Glutamatergic neuron (in vitro differentiated cells): ENCODE results near the gene FAM110D. TPM values are rescaled to one million over a fixed set of nuclear protein-coding genes. Genes with fewer than 3 reads are reported as not detected.

Experiments used
- DNase-seq: peaks from one replicate; pipeline ENCODE4 v3.0.0; 2022
- H3K27ac Mint-ChIP-seq: one replicate; pipeline ENCODE4 v1.8.0; 2020; ENCODE audit warnings: mild to moderate bottlenecking, mixed read lengths, inconsistent platforms; ENCODE audit not compliant: unreplicated experiment
- H3K27me3 Mint-ChIP-seq: one replicate; pipeline ENCODE4 v1.8.0; 2020; ENCODE audit warnings: mild to moderate bottlenecking, moderate library complexity, mixed read lengths, inconsistent platforms; ENCODE audit not compliant: unreplicated experiment
- H3K36me3 Mint-ChIP-seq: one replicate; pipeline ENCODE4 v1.8.0; 2020; ENCODE audit warnings: mild to moderate bottlenecking, mixed read lengths, inconsistent platforms; ENCODE audit not compliant: unreplicated experiment
- H3K4me1 Mint-ChIP-seq: one replicate; pipeline ENCODE4 v1.8.0; 2020; ENCODE audit warnings: mild to moderate bottlenecking, low read depth, mixed read lengths, inconsistent platforms; ENCODE audit not compliant: unreplicated experiment
- H3K4me3 Mint-ChIP-seq: one replicate; pipeline ENCODE4 v1.8.0; 2020; ENCODE audit warnings: mild to moderate bottlenecking, mixed read lengths, inconsistent platforms; ENCODE audit not compliant: unreplicated experiment
- H3K9me3 Mint-ChIP-seq: one replicate; pipeline ENCODE4 v1.8.0; 2020; ENCODE audit warnings: mild to moderate bottlenecking, moderate library complexity, mixed read lengths, inconsistent platforms; ENCODE audit not compliant: unreplicated experiment
- total RNA-seq: library from RNA; stranded (reverse); fragmentation: NEBNext Ultra II Directional; extraction: Animal tissue kit (Norgen Biotek cat#: 25700); gene quantifications from one replicate; pipeline ENCODE4 v1.2.1, GENCODE V29; 2021; ENCODE audit not compliant: unreplicated experiment
- TF ChIP-seq, protein P1 (sequence below): fragments of 200-600 bp; sonication (generic); IDR thresholded peaks from one replicate; pipeline ENCODE4 v1.5.0; 2021; ENCODE audit not compliant: partially characterized antibody, unreplicated experiment

FAM110D gene
- total RNA-seq, 1 donor from 2014 or later = 0.25 TPM

DNA sequence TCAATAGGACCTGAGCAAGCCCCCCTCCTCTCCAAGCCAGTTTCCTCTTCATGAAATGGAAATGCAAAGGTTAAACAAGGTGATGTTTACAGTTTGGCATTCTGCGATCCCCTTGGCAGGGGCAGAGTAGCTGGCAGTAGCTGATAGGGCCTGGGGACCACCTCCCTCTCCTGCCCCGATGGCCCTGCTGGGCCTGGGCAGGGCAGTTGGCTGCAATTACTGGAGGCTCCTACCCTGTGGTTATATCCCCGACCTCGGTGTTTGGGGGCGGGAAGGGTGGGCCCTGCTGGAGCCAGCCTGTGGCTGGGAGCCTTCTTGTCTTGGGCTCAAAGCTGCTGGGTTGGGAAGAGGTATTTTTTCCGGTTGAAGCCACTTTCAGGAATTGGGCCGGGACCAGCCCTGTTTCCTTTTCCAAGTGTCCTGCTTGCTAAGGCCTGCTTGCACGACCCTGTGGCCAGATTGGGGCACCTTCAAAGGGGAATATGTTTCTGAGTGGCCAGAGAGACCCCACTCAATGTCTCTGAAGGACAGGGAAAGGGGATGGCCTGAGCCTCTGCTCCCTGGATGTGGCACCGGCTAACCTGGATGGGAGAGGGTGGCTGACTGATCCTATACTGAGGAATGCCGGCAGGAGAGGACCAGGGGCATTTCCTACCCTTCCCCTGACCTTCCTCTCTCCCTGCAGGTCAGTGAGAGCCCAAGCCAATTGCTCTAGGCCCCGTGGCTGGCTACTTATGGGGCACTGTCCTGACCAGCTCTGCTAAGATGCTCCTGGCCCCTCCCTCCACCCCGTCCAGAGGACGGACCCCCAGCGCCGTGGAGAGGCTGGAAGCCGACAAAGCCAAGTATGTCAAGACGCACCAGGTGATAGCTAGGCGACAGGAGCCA is 1.9 kb downstream of the FAM110D start:
- no peaks in the 10 kb centered on the region for H3K36me3 Mint-ChIP-seq
- TF ChIP-seq, protein P1, sequence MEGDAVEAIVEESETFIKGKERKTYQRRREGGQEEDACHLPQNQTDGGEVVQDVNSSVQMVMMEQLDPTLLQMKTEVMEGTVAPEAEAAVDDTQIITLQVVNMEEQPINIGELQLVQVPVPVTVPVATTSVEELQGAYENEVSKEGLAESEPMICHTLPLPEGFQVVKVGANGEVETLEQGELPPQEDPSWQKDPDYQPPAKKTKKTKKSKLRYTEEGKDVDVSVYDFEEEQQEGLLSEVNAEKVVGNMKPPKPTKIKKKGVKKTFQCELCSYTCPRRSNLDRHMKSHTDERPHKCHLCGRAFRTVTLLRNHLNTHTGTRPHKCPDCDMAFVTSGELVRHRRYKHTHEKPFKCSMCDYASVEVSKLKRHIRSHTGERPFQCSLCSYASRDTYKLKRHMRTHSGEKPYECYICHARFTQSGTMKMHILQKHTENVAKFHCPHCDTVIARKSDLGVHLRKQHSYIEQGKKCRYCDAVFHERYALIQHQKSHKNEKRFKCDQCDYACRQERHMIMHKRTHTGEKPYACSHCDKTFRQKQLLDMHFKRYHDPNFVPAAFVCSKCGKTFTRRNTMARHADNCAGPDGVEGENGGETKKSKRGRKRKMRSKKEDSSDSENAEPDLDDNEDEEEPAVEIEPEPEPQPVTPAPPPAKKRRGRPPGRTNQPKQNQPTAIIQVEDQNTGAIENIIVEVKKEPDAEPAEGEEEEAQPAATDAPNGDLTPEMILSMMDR = no peak
- no peak for DNase-seq
- peak overlapping the region; percentile 72 for H3K4me3 Mint-ChIP-seq
- peaks cover 20% of the 10 kb centered on the region for H3K4me1 Mint-ChIP-seq
- peaks cover 4% of the 10 kb centered on the region for H3K9me3 Mint-ChIP-seq
- H3K27ac Mint-ChIP-seq = no peak overlapping the region
- H3K27me3 Mint-ChIP-seq = peaks cover 7% of the 10 kb centered on the region

DNA sequence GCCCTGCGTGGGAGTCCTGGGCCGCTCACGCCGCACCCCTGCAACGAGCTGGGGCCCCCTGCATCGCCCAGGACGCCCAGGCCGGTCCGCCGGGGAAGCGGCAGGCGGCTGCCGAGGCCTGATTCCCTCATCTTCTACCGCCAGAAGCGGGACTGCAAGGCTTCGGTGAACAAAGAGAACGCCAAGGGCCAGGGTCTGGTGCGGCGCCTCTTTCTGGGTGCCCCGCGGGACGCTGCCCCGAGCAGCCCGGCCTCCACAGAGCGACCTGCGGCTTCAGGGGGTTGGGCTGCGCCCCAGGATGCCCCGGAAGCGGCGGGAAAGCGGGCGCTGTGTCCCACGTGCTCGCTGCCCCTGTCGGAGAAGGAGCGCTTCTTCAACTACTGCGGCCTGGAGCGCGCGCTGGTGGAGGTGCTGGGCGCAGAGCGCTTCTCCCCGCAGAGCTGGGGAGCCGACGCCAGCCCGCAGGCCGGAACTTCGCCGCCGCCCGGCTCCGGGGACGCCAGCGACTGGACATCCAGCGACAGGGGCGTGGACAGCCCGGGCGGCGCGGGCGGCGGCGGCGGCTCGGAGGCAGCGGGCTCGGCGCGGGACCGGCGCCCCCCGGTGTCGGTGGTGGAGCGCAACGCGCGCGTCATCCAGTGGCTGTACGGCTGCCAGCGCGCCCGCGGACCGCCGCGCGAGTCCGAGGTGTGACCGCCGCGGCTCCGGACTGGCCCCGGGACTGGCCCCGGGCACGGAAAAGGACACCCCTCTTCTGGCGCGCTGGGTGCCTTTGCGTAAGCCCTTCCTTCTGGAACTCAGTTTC is 2.7 kb downstream of the FAM110D start:
- Mint-ChIP-seq H3K4me1 (peaks cover 17% of the 10 kb centered on the region), H3K9me3 (peaks cover 4% of the 10 kb centered on the region), H3K27me3 (peaks cover 7% of the 10 kb centered on the region), H3K27ac (peak overlapping the region; percentile 48), H3K36me3 (no peaks in the 10 kb centered on the region), H3K4me3 (peak overlapping the region; percentile 82)
- peak; percentile 76 for DNase-seq
- TF ChIP-seq, protein P1 = no peak

DNA sequence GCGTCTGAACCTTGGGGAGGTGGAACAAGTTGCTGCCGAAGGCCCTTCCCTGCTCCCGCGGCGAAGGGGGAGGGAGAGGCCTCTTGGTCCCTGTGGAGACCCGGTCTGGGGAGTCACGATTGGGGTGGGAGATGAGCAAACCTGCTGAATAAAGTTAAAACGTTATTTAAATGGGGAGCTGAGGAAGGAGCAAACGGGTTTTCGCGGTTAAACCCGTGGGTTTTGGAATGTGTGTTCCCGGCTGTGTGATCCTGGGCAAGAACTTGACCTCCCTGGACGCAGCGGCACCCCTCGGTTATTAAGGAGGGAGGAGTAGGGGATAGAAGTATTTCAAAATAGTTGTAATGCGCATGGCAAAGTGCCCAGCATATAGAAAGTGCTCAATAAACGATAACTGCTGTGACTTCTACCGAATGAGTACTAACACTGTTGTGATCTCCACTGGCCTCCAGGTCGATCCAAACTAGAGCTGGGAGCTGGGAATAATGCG is 3.4 kb downstream of the FAM110D start:
- Mint-ChIP-seq H3K4me3 (peak overlapping the region; percentile 82), H3K4me1 (peaks cover 17% of the 10 kb centered on the region), H3K36me3 (no peaks in the 10 kb centered on the region), H3K27me3 (peaks cover 11% of the 10 kb centered on the region), H3K27ac (peak overlapping the region; percentile 48), H3K9me3 (peaks cover 4% of the 10 kb centered on the region)
- TF ChIP-seq, protein P1 = no peak
- no peak for DNase-seq

DNA sequence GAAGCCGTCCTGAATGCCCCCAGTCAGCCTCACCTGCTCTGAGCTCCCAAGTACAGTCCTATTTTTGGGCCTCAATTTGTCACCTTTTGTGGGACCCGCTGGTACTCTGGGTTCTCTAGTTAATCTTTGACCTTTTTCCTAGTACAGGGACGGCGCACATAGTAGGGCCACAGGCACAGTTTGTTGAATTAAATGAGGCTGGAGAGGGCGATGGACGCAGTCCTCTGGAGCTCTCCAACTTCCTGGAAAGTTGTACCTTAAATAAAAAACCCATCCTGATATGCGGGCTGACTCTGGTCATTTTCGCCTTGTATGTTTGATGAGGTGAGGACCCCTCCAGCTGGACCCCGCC is 4.8 kb downstream of the FAM110D start:
- H3K4me3 Mint-ChIP-seq = no peak overlapping the region
- H3K27me3 Mint-ChIP-seq = peaks cover 17% of the 10 kb centered on the region
- H3K27ac Mint-ChIP-seq = no peak overlapping the region
- peaks cover 4% of the 10 kb centered on the region for H3K9me3 Mint-ChIP-seq
- H3K36me3 Mint-ChIP-seq = no peaks in the 10 kb centered on the region
- peaks cover 15% of the 10 kb centered on the region for H3K4me1 Mint-ChIP-seq
- TF ChIP-seq, protein P1 = no peak
- DNase-seq = no peak
